OCI-LY3 (cell line): ENCODE results near the gene ALDH1A3.

ENCODE experiments used
- H2AFZ ChIP-seq: fragments of 200-600, 300-600 bp; shearing (Covaris generic); 2 replicates; pipeline ENCODE4 v1.6.0; 2014; ENCODE audit warnings: antibody characterized with exemption, low read depth, low read length
- H3K27ac ChIP-seq: fragments of 200-600, 300-600 bp; sonication (generic); 2 replicates; pipeline ENCODE4 v1.5.1; 2014; ENCODE audit warnings: mild to moderate bottlenecking, low read length, moderate library complexity, mixed read lengths
- H3K27me3 ChIP-seq: fragments of 200-600, 300-600 bp; sonication (generic); 2 replicates; pipeline ENCODE4 v1.6.1; 2014; ENCODE audit warnings: low read depth, low read length, mixed read lengths
- H3K36me3 ChIP-seq: fragments of 200-600, 300-600 bp; sonication (generic); replicated peaks from 2 replicates; pipeline ENCODE3; 2014; ENCODE audit warnings: low read depth, low read length, mixed read lengths
- H3K4me1 ChIP-seq: fragments of 300-600, 200-600 bp; sonication (generic); 2 replicates; pipeline ENCODE4 v1.6.1; 2014; ENCODE audit warnings: low read length, mixed read lengths
- H3K4me2 ChIP-seq: fragments of 200-600, 300-600 bp; sonication (generic); 2 replicates; pipeline ENCODE4 v1.6.1; 2014; ENCODE audit warnings: low read length, mixed read lengths
- H3K4me3 ChIP-seq: fragments of 300-600, 200-600 bp; sonication (generic); 2 replicates; pipeline ENCODE4 v1.5.1; 2014; ENCODE audit warnings: antibody characterized with exemption, mild to moderate bottlenecking, low read length, moderate library complexity
- H3K79me2 ChIP-seq: fragments of 300-600, 200-600 bp; shearing (Covaris generic); 2 replicates; pipeline ENCODE4 v1.6.1; 2014; ENCODE audit warnings: mild to moderate bottlenecking, low read length, mixed read lengths
- H3K9ac ChIP-seq: fragments of 300-600, 200-600 bp; shearing (Covaris generic); 2 replicates; pipeline ENCODE4 v1.6.0; 2014; ENCODE audit warnings: mild to moderate bottlenecking, low read length, moderate library complexity
- H3K9me3 ChIP-seq: fragments of 200-600, 300-600 bp; shearing (Covaris generic); 2 replicates; pipeline ENCODE4 v1.6.1; 2014; ENCODE audit warnings: low read length, mixed read lengths; ENCODE audit not compliant: insufficient read depth
- H4K20me1 ChIP-seq: fragments of 200-600, 300-600 bp; sonication (generic); 2 replicates; pipeline ENCODE4 v1.6.1; 2016; ENCODE audit warnings: low read length, mixed read lengths; ENCODE audit not compliant: insufficient read depth
- CTCF ChIP-seq: fragments of 200-600, 300-600 bp; sonication (generic); IDR thresholded peaks from 2 replicates; pipeline ENCODE4 v1.5.1; 2014; ENCODE audit warnings: antibody characterized with exemption, low read length, low read depth
- EZH2phosphoT487 ChIP-seq: fragments of 200-600 bp; shearing (Covaris generic); IDR thresholded peaks from 2 replicates; pipeline ENCODE4 v1.6.1; 2018; ENCODE audit warnings: antibody characterized with exemption, mixed run types, low read depth

The ALDH1A3 gene

GRCh38 chr15:100939791-100940190, 60.2 kb downstream of the ALDH1A3 start:
- H3K4me2 ChIP-seq, result peak overlapping the region; percentile 19
- peaks cover 30% of the 10 kb centered on the region for H4K20me1 ChIP-seq
- peaks cover 47% of the 10 kb centered on the region for H3K36me3 ChIP-seq
- no peaks in the 10 kb centered on the region for H3K9me3 ChIP-seq
- peaks cover 62% of the 10 kb centered on the region for H3K4me1 ChIP-seq
- H3K27ac ChIP-seq, result peak overlapping the region; percentile 24; the same call in 1 of the 2 replicates
- TF ChIP-seq CTCF, result no peak
- no peak for TF ChIP-seq EZH2phosphoT487
- H3K4me3 ChIP-seq, result no peak overlapping the region
- no peak overlapping the region for H2AFZ ChIP-seq
- H3K9ac ChIP-seq, result no peak overlapping the region
- H3K27me3 ChIP-seq, result no peaks in the 10 kb centered on the region
- peaks cover 38% of the 10 kb centered on the region for H3K79me2 ChIP-seq

GRCh38 chr15:100940767-100941379, 61.2 kb downstream of the ALDH1A3 start:
- Histone ChIP-seq H3K36me3 (peaks cover 41% of the 10 kb centered on the region), H3K4me1 (peaks cover 59% of the 10 kb centered on the region), H3K9me3 (no peaks in the 10 kb centered on the region), H4K20me1 (peaks cover 30% of the 10 kb centered on the region), H3K9ac (peak overlapping the region; percentile 32; the same call in 1 of the 2 replicates), H3K79me2 (peaks cover 37% of the 10 kb centered on the region), H3K27ac (peak overlapping the region; percentile 17; the same call in 1 of the 2 replicates), H3K27me3 (no peaks in the 10 kb centered on the region), H2AFZ (no peak overlapping the region), H3K4me2 (peak overlapping the region; percentile 68), H3K4me3 (peak overlapping the region; percentile 42)
- TF ChIP-seq EZH2phosphoT487, result no peak
- TF ChIP-seq CTCF, result no peak

- Histone ChIP-seq H3K27ac (0 out of 2 replicates have a peak overlapping the region, but pooled peaks have one; percentile 17), H3K4me1 (peaks cover 59% of the 10 kb centered on the region), H3K9me3 (no peaks in the 10 kb centered on the region), H4K20me1 (peaks cover 30% of the 10 kb centered on the region), H3K36me3 (peaks cover 42% of the 10 kb centered on the region), H2AFZ (no peak overlapping the region), H3K79me2 (peaks cover 38% of the 10 kb centered on the region), H3K4me2 (peak overlapping the region; percentile 68), H3K4me3 (peak overlapping the region; percentile 42; the same call in 1 of the 2 replicates), H3K9ac (peak overlapping the region; percentile 32; the same call in 1 of the 2 replicates), H3K27me3 (no peaks in the 10 kb centered on the region)
- TF ChIP-seq CTCF (no peak), EZH2phosphoT487 (no peak)
These were observed 61.9 kb downstream of the ALDH1A3 start for GRCh38 chr15:100941536-100941935.

- peaks cover 40% of the 10 kb centered on the region for H3K36me3 ChIP-seq
- no peaks in the 10 kb centered on the region for H3K9me3 ChIP-seq
- H4K20me1 ChIP-seq, result peaks cover 33% of the 10 kb centered on the region
- H3K4me1 ChIP-seq, result peaks cover 65% of the 10 kb centered on the region
- H3K79me2 ChIP-seq, result peaks cover 37% of the 10 kb centered on the region
- no peak overlapping the region for H3K4me3 ChIP-seq
- peak overlapping the region; percentile 16; the same call in 1 of the 2 replicates for H3K4me2 ChIP-seq
- H3K9ac ChIP-seq, result no peak overlapping the region
- H3K27me3 ChIP-seq, result no peaks in the 10 kb centered on the region
- TF ChIP-seq CTCF (no peak), EZH2phosphoT487 (no peak)
- no peak overlapping the region for H3K27ac ChIP-seq
- H2AFZ ChIP-seq, result no peak overlapping the region
These were observed 63.2 kb downstream of the ALDH1A3 start for GRCh38 chr15:100942656-100943425.
